Liver (tissue), 3 donors: ENCODE results near the gene OTUB1.

Source experiments
- CTCF ChIP-seq: fragments of 150-350 bp; IDR thresholded peaks from 2 replicates; pipeline ENCODE4 v1.5.1; 2017; ENCODE audit warnings: improper control_type of control experiment, low read depth, low read length; ENCODE audit not compliant: missing input control
- MAX ChIP-seq: IDR thresholded peaks from 2 replicates; pipeline ENCODE4 v1.6.1; 2016; ENCODE audit warnings: antibody characterized with exemption
- RAD21 ChIP-seq, 2 donors: IDR thresholded peaks; 2 replicates each; pipeline ENCODE4 v1.6.1; 2016; ENCODE audit warnings: antibody characterized with exemption in 2 of 2, mild to moderate bottlenecking in 2 of 2
- donor health status: healthy.
- donor health status: healthy.

GRCh38 chr11:64042301-64042700, 56.1 kb downstream of the OTUB1 start:
- TF ChIP-seq CTCF (no peak), MAX (no peak), RAD21 (IDR thresholded peaks at IDR 0.05) (no peak)
